HG02642 (cell line): ENCODE data around the gene SCRG1.

Experiments
- ATAC-seq: cut with Tn5 transposase; IDR thresholded peaks from one replicate; pipeline ENCODE4 v1.9.1; 2021; ENCODE audit warnings: mild to moderate bottlenecking; ENCODE audit not compliant: unreplicated experiment, poor library complexity

The SCRG1 gene

DNA sequence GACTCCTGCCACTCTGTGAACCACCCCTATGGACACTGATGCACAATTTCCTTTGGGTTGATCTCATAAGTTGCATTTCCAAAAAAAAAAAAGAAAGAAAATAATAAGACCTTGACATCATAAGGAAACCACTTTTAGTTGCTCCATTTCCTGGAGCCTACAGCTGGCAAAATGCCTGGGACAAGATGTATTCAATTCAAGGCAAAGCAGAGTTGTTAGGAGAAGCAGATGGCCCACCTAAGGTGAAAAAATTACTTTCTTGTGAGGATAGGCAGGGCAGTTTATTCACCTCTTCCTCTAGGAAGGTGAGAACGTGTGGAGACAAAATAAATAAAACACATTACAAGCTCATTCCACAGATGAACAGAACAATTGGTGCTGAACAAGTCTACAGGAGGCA lies 14.1 kb upstream of the SCRG1 start:
- no peak for ATAC-seq

- no peak for ATAC-seq
Observed at GRCh38 chr4:173411106-173411693, 12.3 kb upstream of the SCRG1 start.

DNA sequence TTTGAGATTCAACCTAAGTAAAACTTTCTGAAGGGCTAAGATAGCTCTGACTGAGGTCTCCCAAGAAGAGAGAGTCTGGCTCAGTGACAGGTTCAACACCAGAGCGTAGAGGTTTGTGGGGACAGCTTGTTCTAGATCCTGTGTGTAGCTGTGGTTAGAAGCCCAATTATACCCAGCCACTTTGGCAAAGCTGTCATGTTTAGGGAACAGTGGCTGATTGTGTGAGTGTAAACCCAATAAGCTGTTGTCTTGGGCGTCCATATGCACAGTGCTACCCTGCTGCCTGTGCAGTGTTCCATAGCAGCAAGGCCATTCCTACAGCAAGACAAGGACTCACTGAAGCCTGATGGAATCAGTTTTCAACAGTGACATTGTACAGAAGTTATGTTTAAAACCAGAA lies 11.2 kb upstream of the SCRG1 start:
- ATAC-seq, result no peak

- ATAC-seq, result peak; percentile 88
Observed at GRCh38 chr4:173405840-173406606, 7.1 kb upstream of the SCRG1 start.

DNA sequence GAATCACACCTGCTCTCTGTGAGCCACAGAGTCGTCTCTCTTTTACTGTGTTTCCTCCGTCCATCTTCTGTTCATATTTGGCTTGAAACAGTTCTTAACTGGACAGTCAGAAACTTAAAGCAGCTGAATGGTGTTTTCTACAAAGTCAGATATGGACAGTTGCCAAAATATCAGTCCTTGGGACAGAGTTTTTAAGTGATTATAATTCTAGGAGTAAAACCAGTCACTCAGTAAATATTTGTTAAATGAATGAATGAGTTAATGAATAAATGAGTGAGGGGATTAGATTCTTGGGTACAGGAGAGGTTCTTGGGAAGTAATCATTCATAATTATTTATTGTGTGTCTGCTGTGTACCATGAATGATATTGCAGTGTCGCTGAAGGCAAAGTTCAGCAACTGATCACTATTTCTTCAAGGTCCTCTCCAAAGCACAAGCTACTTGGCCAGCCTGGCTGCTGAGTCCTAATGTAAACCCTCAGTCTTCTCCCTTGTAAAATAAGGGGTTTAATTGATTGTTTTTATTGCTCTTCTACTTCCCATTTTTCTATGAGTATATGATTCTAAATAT lies 5.5 kb upstream of the SCRG1 start:
- no peak for ATAC-seq

DNA sequence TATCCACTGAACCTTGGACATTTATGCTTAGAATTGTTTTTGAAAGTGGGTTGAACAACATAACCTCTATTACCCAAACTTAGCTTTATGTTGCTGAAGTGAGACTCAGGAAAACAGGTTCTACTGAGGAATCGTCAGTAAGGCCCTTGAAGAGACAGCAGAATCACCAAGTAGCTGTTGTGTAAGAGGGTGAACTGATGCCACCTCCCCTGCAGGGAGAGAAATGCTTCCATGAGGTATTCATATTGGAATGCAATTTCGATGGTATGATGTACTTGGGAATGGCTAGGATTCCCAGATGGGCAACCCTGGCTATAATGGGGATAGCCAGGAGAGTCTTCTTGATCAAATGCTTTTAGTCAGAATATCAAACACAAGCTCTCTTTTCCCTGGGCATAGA lies 4.1 kb upstream of the SCRG1 start:
- no peak for ATAC-seq

DNA sequence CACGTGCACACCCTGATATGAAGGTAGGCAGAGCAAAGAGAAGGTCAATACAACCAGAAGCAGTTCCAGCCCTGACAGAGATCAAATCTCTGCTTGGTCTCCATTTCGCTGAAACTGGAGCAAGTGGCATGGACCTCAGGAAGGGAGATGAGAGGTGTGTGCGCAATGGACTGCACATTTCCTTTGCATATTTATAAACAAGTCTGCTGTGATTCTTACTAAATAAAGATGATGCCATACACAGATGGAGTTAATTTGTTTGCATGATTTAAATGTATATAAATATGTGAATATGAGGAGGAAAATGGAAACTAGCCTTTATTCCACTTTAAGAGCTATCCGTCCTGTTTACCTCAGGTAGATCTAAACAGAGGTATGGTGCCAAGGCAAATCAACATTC lies 2.1 kb upstream of the SCRG1 start:
- ATAC-seq, result no peak

DNA sequence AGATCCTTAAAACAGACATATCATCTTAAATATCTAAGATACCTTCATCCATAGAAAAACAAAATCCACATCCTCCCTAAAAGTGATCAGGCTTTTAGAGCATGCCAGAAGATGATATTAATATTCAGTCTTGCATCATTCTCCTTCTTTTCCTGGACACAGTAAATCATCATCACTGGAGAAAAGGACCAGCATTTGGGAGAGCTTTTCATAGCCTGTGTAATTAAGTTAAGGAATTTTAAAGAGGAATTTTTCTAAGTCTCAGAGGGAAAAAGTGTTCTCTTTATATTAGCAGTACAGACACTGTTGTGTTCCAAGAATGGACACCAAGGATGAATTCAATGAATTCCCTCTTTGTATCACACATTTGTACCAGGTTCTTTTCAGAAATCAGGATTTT lies 696 bp downstream of the SCRG1 start:
- ATAC-seq, result no peak

GRCh38 chr4:173397604-173398003 lies 1.3 kb downstream of the SCRG1 start:
- no peak for ATAC-seq

- no peak for ATAC-seq
Observed at GRCh38 chr4:173391701-173392100, 7.2 kb downstream of the SCRG1 start.

- ATAC-seq, result no peak
Observed at GRCh38 chr4:173386751-173387150, 12.2 kb downstream of the SCRG1 start.

- no peak for ATAC-seq
Observed at GRCh38 chr4:173382349-173382748, 16.6 kb downstream of the SCRG1 start.

DNA sequence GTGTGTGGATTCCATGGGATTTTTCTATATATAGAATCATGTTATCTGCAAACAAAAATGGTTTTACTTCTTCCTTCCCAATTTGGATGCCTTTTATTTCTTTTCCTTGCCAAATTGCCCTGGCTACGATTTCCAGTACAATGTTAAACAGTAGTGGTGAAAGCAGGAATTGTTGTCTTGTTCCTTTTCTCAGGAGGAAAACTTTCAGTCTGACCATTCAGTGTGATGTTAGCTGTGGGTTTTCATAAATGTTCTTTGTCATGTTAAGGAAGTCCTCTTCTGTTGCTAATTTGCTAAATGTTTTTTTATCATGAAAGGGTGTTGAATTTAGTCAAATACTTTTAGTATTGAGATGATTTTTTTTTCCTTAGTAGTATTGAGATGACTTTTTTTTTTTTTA lies 17.3 kb downstream of the SCRG1 start:
- ATAC-seq, result no peak

DNA sequence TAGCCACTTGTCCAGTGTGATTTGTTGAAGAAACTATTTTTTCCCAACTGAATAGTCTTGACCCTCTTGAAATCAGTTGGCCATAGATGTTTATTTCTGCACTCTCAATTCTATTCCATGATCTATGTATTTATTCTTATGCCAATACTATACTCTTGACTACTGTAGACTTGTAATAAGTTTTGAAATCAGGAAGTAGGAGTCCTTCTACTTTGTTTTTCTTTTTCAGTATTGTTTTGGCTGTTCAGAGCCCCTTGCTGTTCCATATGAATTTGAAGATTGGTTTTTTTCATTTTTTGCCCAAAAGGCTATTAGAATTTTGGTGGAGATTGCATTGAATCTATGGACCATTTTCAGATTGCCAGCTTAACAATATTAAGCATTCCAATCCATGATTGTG lies 17.9 kb downstream of the SCRG1 start:
- ATAC-seq, result peak; percentile 65

GRCh38 chr4:173379929-173380328 lies 19.0 kb downstream of the SCRG1 start:
- no peak for ATAC-seq

GRCh38 chr4:173374588-173374987 lies 24.3 kb downstream of the SCRG1 start:
- ATAC-seq, result no peak

DNA sequence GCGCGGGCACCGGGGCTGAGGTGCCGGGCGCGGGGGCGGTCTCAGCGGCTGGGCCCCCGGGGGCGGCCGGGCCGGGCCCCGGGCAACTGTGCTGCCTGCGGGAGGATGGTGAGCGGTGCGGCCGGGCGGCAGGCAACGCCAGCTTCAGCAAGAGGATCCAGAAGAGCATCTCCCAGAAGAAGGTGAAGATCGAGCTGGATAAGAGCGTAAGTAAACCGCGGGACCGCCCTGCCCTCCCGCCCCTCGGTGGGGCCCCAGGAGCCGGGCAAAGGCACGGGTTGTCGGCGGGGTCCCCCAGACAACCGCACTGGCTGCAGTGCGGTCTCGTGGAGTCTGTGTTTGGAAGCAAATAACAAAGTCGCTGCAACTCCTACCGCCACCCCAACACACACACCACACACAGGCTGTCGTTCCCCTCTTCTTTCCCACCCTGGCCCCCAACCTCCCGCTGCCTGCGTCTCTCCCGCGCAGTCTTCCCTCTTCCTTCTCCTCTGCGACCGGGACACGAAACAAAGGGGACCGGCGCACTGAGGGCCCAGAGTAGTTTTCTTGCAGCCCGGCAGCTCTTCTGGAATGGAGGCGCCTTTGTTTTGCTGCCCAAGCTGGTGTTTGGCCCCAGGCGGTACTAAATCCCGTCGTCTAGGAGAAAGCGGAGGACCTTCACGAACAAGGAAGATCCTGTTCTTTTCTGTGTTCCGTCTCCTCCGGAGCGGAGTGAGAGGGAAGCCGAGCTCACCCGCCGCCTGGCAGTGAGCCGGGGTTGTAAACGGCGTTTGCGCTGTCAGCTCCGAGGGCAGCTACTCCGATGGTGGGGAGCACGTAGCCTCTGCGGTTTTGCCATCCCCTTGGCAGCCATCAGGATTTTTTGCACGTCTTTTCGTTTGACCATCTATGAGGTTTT lies 27.4 kb downstream of the SCRG1 start:
- ATAC-seq, result peak; percentile 31

GRCh38 chr4:173370477-173371291 lies 28.2 kb downstream of the SCRG1 start, which contains the start of gene SAP30:
Gene SAP30, plus strand, starts transcription at chr4:173370954. Its CDS starts 229 bp downstream, at chr4:173371183.
- ATAC-seq, result peak; percentile 69

DNA sequence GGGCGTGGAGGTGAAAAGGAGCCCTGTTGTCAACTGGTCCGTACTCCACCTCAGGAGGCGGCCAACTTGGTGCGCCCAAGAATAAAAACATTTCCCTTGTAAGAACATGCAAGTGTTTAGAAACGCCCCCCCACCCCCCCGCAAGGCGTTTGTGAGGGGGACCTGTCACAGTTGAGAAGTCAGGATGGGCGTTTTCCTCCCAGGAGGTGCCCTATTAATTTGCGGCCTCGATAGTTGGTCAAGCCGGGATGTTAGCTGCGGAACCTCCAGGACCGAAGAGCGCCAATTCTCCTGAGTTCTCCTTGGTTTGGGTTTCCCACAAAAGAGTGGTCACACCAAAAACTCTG lies 28.8 kb downstream of the SCRG1 start:
- ATAC-seq, result peak; percentile 8

GRCh38 chr4:173367946-173368345 lies 31.0 kb downstream of the SCRG1 start:
- ATAC-seq, result no peak
